GM18526 (cell line): Measurements from ENCODE around the gene FERMT3.

Experiments
- POLR2A ChIP-seq: IDR thresholded peaks from 3 replicates; pipeline ENCODE4 v1.6.1; 2011; ENCODE audit not compliant: insufficient read length; ENCODE audit errors: extremely low read depth

The FERMT3 gene

GRCh38 chr11:64208086-64208795, 1.7 kb downstream of the FERMT3 start:
- TF ChIP-seq POLR2A, result no peak

- no peak for TF ChIP-seq POLR2A
These were observed 2.5 kb downstream of the FERMT3 start for GRCh38 chr11:64208796-64209562.

GRCh38 chr11:64209563-64209843, 3.0 kb downstream of the FERMT3 start:
- TF ChIP-seq POLR2A, result no peak

- TF ChIP-seq POLR2A, result no peak
These were observed 3.9 kb downstream of the FERMT3 start for GRCh38 chr11:64210301-64211020.

GRCh38 chr11:64211181-64211872, 4.8 kb downstream of the FERMT3 start:
- no peak for TF ChIP-seq POLR2A

GRCh38 chr11:64216879-64217278, 10.4 kb downstream of the FERMT3 start:
- no peak for TF ChIP-seq POLR2A

GRCh38 chr11:64218628-64219353, 12.3 kb downstream of the FERMT3 start:
- no peak for TF ChIP-seq POLR2A

- TF ChIP-seq POLR2A, result no peak
These were observed 12.8 kb downstream of the FERMT3 start for GRCh38 chr11:64219354-64219684.

GRCh38 chr11:64219755-64220154, 13.2 kb downstream of the FERMT3 start:
- TF ChIP-seq POLR2A, result no peak

- TF ChIP-seq POLR2A, result peak; percentile 5
These were observed 13.8 kb downstream of the FERMT3 start for GRCh38 chr11:64220271-64220670.

GRCh38 chr11:64220798-64221197, 14.3 kb downstream of the FERMT3 start:
- TF ChIP-seq POLR2A, result peak; percentile 3

- TF ChIP-seq POLR2A, result no peak
These were observed 16.1 kb downstream of the FERMT3 start for GRCh38 chr11:64222651-64223000.

- no peak for TF ChIP-seq POLR2A
These were observed 16.6 kb downstream of the FERMT3 start for GRCh38 chr11:64223001-64223651.

GRCh38 chr11:64224151-64224890, 17.8 kb downstream of the FERMT3 start:
- peak; percentile 24 for TF ChIP-seq POLR2A

GRCh38 chr11:64224891-64225607, 18.5 kb downstream of the FERMT3 start:
- no peak for TF ChIP-seq POLR2A
